Bronchial epithelial cell (primary cell): ENCODE data around the gene EPO. TPM values are rescaled to one million over a fixed set of nuclear protein-coding genes. Genes with fewer than 3 reads are reported as not detected.

ENCODE experiments used
- DNase-seq: peaks from one replicate; pipeline ENCODE4 v3.0.0-alpha.2; 2010; ENCODE audit warnings: low read depth
- FAIRE-seq: peaks from 2 replicates; lab custom pipeline; 2011; peaks lifted over from hg19 to GRCh38; lab: Jason Lieb, UNC
- H3K27me3 ChIP-seq: 2 replicates; pipeline ENCODE4 v1.5.1; 2011; ENCODE audit warnings: low read length; ENCODE audit not compliant: control insufficient read depth, insufficient read depth
- H3K36me3 ChIP-seq: 2 replicates; pipeline ENCODE4 v1.5.1; 2011; ENCODE audit warnings: low read length; ENCODE audit not compliant: control insufficient read depth, insufficient read depth
- H3K4me3 ChIP-seq: 2 replicates; pipeline ENCODE4 v1.5.1; 2011; ENCODE audit warnings: mild to moderate bottlenecking, low read depth, low read length, control low read depth
- total RNA-seq: library from RNA; depleted of rRNA; stranded (reverse); fragments of >200 nt; gene quantifications from 2 replicates; pipeline ENCODE4 v1.2.1, GENCODE V29; 2014
- TF ChIP-seq, protein P1 (sequence below): IDR thresholded peaks from 2 replicates; pipeline ENCODE4 v1.5.1; 2011; ENCODE audit warnings: mild to moderate bottlenecking, moderate library complexity, low read length, control low read depth, inconsistent platforms; ENCODE audit not compliant: insufficient read depth, severe bottlenecking

The EPO gene
- total RNA-seq, 1 donor from 2014 or later, result not detected

DNA sequence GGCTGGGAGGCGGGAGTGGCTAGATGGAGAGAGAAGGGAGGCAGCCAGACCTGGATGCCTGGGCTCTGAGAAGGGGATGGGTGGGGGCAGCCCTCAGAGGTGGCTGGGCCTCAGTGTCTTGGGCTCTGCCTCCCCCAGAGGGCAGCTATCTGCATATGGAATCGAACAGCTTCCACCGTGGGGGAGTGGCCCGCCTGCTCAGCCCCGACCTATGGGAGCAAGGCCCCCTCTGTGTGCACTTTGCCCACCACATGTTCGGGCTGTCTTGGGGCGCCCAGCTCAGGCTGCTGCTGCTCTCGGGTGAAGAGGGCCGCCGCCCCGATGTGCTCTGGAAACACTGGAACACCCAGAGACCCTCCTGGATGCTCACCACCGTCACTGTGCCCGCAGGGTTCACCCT lies 16.4 kb downstream of the EPO start:
- H3K4me3 ChIP-seq, result no peak overlapping the region
- TF ChIP-seq, protein P1, sequence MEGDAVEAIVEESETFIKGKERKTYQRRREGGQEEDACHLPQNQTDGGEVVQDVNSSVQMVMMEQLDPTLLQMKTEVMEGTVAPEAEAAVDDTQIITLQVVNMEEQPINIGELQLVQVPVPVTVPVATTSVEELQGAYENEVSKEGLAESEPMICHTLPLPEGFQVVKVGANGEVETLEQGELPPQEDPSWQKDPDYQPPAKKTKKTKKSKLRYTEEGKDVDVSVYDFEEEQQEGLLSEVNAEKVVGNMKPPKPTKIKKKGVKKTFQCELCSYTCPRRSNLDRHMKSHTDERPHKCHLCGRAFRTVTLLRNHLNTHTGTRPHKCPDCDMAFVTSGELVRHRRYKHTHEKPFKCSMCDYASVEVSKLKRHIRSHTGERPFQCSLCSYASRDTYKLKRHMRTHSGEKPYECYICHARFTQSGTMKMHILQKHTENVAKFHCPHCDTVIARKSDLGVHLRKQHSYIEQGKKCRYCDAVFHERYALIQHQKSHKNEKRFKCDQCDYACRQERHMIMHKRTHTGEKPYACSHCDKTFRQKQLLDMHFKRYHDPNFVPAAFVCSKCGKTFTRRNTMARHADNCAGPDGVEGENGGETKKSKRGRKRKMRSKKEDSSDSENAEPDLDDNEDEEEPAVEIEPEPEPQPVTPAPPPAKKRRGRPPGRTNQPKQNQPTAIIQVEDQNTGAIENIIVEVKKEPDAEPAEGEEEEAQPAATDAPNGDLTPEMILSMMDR, result no peak
- DNase-seq, result no peak

DNA sequence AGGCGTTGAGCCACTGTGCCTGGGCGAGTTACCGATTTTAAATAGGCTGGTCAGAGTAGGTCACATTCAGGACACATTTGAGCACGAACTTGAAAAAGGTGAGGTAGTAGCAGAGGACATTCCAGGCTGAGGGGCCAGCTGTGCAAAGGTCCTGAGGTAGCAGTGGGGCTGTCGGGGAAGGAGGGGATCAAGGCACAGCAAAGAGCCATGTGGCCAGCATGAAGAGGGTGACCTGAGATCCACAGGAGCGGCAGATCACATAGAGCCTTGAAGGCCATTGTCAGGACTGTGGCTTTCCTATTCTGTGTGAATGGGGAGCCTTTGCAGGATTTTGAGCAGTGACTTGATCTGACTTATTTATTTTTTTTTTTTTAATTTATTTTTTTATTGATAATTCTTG lies 19.7 kb downstream of the EPO start:
- TF ChIP-seq, protein P1, result no peak
- DNase-seq (no peak), FAIRE-seq (no peak)
- no peaks in the 10 kb centered on the region for H3K36me3 ChIP-seq
- no peak overlapping the region for H3K4me3 ChIP-seq
- no peaks in the 10 kb centered on the region for H3K27me3 ChIP-seq

More for the DNA sequence above, 16.4 kb downstream of the EPO start:
- no peak for FAIRE-seq
- H3K36me3 ChIP-seq, result no peaks in the 10 kb centered on the region
- H3K27me3 ChIP-seq, result no peaks in the 10 kb centered on the region

DNA sequence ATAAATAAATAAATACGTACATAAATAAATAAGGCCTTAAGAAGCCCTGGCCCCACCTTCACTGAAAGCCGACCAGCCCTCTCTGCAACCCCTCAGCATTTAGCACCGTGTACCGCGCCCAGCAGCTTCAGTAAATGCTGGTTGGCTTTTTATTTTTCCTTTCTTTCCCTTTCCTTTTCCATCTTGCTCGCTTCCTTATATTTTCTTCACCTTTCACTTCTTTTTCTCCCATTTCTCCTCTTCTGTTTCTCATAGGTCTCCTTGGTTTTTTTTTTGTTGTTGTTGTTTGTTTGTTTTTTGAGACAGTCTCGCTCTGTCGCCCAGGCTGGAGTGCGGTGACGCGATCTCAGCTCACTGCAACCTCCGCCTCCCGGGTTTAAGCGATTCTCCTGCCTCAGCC lies 24.3 kb downstream of the EPO start:
- FAIRE-seq (no peak), DNase-seq (no peak)
- Histone ChIP-seq H3K27me3 (peaks cover 1% of the 10 kb centered on the region), H3K36me3 (no peaks in the 10 kb centered on the region), H3K4me3 (no peak overlapping the region)
- TF ChIP-seq, protein P1, result no peak

DNA sequence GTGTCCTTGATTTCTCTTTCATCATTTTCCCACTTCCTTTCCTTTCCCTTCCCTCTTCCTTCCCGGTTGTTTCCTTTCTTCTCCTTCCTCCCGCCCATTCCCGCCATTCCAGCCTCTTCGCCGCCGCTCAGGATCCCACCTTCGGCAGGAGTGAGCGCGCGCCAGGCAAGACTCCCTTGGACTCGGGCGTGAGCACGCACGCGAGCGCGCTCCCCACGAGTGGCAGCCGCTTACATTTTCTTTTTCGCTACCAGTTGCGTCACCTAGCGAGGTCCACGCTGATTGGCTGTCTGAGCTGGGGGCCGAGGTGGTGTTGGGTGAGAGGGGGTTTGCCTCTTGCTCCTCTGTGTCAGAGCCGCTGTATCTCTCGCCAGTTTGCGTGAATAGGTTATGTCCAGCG lies 24.9 kb downstream of the EPO start:
- no peak for DNase-seq
- FAIRE-seq, result no peak
- Histone ChIP-seq H3K27me3 (peaks cover 1% of the 10 kb centered on the region), H3K36me3 (no peaks in the 10 kb centered on the region), H3K4me3 (no peak overlapping the region)
- TF ChIP-seq, protein P1, result no peak

DNA sequence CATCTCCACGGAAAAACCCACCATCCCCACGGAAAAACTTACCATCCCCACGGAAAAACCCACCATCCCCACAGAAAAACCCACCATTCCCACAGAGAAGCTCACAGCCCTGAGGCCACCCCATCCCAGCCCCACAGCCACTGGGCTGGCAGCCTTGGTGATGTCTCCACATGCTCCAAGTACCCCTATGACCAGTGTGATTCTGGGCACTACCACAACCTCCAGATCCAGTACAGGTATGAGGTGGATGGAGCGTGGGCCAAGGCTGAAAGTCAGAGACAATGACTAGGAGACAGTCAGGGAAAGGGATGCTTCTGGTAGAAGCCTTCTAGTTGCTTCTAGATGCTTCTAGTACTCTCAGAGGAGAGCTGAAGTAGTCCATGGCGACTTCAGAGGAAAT lies 32.7 kb downstream of the EPO start:
- H3K36me3 ChIP-seq, result no peaks in the 10 kb centered on the region
- H3K4me3 ChIP-seq, result no peak overlapping the region
- DNase-seq (no peak), FAIRE-seq (no peak)
- peaks cover 5% of the 10 kb centered on the region for H3K27me3 ChIP-seq
- TF ChIP-seq, protein P1, result no peak

DNA sequence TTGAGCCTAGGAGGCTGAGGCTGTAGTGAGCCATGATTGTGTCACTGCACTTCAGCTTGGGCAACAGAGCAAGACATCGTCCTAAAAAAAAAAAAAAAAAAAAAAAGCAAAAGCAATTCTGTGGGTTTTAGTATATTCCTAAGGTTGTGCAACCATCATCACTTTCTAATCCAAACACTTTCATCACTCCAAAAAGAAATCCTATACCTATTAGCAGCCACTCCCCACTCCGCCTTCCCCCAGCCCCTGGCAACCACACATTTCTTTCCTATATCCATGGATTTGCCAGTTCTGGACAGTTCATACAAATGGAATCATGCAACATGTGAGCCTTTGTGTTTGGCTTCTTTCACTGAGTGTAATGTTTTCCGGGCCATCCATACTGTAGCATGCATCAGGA lies 33.5 kb downstream of the EPO start:
- Histone ChIP-seq H3K36me3 (no peaks in the 10 kb centered on the region), H3K27me3 (peaks cover 5% of the 10 kb centered on the region), H3K4me3 (no peak overlapping the region)
- DNase-seq (no peak), FAIRE-seq (no peak)
- TF ChIP-seq, protein P1, result no peak
